Tibial nerve (tissue), 4 donors: ENCODE data around the gene ALOXE3. TPM values are rescaled to one million over a fixed set of nuclear protein-coding genes. Genes with fewer than 3 reads are reported as not detected.

ENCODE experiments used
- DNase-seq, 2 donors: peaks; one replicate each; pipeline ENCODE4 v3.0.0-alpha.2; 2019; ENCODE audit warnings: low spot score in 2 of 2
- H3K27ac ChIP-seq, 4 donors: fragments of 200-600 bp; sonication (generic) in 3 of 4; one replicate each; pipeline ENCODE4 v1.5.1; 2017 to 2019; ENCODE audit warnings: mild to moderate bottlenecking in 1 of 4
- H3K27me3 ChIP-seq, 2 donors: fragments of 200-600 bp; sonication (generic) in 1 of 2; one replicate each; pipeline versions ENCODE4 v1.5.1 to v1.6.0; 2017 to 2019
- H3K36me3 ChIP-seq, 3 donors: fragments of 200-600 bp; sonication (generic); one replicate each; pipeline ENCODE4 v1.5.1; 2018 to 2019
- H3K4me1 ChIP-seq, 4 donors: fragments of 200-600 bp; sonication (generic) in 3 of 4; one replicate each; pipeline ENCODE4 v1.5.1; 2017 to 2019
- H3K4me3 ChIP-seq, 4 donors: fragments of 200-600 bp; sonication (generic) in 3 of 4; one replicate each; pipeline ENCODE4 v1.5.1; 2017 to 2019; ENCODE audit warnings: mild to moderate bottlenecking in 1 of 4, moderate library complexity in 1 of 4
- H3K9me3 ChIP-seq, 4 donors: fragments of 200-600 bp; sonication (generic) in 3 of 4; one replicate each; pipeline ENCODE4 v1.5.1; 2017 to 2019
- EP300 ChIP-seq, 2 donors: sonication (generic); formaldehyde crosslinking; IDR thresholded peaks; one replicate each; pipeline ENCODE4 v1.6.1; 2017; ENCODE audit warnings: antibody characterized with exemption in 2 of 2, mild to moderate bottlenecking in 1 of 2
- POLR2A ChIP-seq, 2 donors: fragments of 450-650 bp; IDR thresholded peaks; one replicate each; pipeline ENCODE4 v1.6.1; 2017; ENCODE audit warnings: antibody characterized with exemption in 2 of 2, mild to moderate bottlenecking in 2 of 2, moderate library complexity in 2 of 2
- WGBS, 2 donors: methylation state at CpG; one replicate each; pipeline ENCODE4 v1.1.5; 2018; 5-methylcytosine and 5-hydroxymethylcytosine counted together
- total RNA-seq, 4 donors: library from RNA; depleted of rRNA; stranded (reverse); fragments of >200 nt; gene quantifications; one replicate each; pipeline ENCODE4 v1.1.0, GENCODE V29; 2016
- TF ChIP-seq, protein P1 (sequence below), 5 experiments: fragments of 200-600 bp in 3 of 5; fragments of 450-650 bp in 2 of 5; sonication (generic) in 3 of 5; IDR thresholded peaks; one replicate each; pipeline ENCODE4 v1.5.1; 2016 to 2019; ENCODE audit warnings: antibody characterized with exemption in 5 of 5, mild to moderate bottlenecking in 3 of 5, moderate library complexity in 2 of 5

ALOXE3 gene
- total RNA-seq, 4 donors from 2014 or later, result not detected

DNA sequence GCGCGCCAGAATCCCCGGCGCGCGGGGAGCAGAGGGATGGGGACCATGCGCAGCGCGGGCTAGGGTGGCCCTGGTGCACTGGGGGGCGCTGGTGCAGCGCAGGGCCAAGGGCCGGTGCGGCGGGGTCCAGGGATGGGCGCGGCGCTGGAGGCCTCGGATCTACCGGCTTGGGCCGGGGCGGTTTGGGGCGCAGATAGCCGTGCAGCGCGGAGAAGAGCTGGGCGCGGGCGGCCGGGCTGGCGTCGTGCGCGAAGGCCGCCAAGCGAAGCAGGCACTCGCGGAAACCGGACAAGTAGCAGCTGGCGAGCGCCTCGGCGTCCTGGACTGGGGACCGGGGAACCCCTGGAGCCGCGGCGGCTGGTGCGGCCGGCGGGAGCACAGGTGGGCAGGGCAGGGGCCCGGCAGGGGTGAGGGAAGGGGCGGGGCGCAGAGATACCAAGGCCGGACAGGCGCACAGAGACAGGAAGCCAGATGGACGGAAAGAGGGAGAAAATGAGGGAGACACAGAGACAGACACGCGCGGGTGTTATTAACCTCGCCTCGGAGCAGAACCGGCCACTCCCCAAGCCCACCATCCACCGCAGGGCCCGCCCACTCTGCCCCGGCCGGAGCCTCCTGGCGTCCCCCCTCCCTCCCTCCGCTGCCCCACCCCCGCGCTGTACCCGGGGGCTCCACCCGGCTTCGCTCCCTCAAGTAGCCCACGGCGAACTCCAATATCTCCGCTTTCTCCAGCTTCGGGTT, 3.5 kb upstream of the ALOXE3 start:
- Histone ChIP-seq H3K27me3 (peaks cover 0 to 2% of the 10 kb centered on the region in 2 donors), H3K27ac (peak overlapping the region; percentile 16 to 94 (median 74)), H3K9me3 (no peaks in the 10 kb centered on the region), H3K36me3 (no peaks in the 10 kb centered on the region), H3K4me3 (peak overlapping the region; percentile 54 to 86 (median 60)), H3K4me1 (peaks cover 4 to 79% (median 60%) of the 10 kb centered on the region in 4 donors)
- WGBS, 2 donors, result 0 to 1% methylated on average over 49 to 62 of the region's 76 CpGs
- TF ChIP-seq EP300 (IDR thresholded peaks at IDR 0.05), result peak in 1 of 2 donors; percentile 50
- TF ChIP-seq, protein P1, sequence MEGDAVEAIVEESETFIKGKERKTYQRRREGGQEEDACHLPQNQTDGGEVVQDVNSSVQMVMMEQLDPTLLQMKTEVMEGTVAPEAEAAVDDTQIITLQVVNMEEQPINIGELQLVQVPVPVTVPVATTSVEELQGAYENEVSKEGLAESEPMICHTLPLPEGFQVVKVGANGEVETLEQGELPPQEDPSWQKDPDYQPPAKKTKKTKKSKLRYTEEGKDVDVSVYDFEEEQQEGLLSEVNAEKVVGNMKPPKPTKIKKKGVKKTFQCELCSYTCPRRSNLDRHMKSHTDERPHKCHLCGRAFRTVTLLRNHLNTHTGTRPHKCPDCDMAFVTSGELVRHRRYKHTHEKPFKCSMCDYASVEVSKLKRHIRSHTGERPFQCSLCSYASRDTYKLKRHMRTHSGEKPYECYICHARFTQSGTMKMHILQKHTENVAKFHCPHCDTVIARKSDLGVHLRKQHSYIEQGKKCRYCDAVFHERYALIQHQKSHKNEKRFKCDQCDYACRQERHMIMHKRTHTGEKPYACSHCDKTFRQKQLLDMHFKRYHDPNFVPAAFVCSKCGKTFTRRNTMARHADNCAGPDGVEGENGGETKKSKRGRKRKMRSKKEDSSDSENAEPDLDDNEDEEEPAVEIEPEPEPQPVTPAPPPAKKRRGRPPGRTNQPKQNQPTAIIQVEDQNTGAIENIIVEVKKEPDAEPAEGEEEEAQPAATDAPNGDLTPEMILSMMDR (IDR thresholded peaks at IDR 0.05), result peak; percentile 35 to 70 (median 56)
- peak in 1 of 2 donors; percentile 58 for TF ChIP-seq POLR2A (IDR thresholded peaks at IDR 0.05)
- peak in 1 of 2 donors; percentile 22 for DNase-seq

- Histone ChIP-seq H3K36me3 (no peaks in the 10 kb centered on the region), H3K4me1 (peaks cover 4 to 80% (median 60%) of the 10 kb centered on the region in 4 donors), H3K4me3 (peak overlapping the region; percentile 54 to 86 (median 60)), H3K9me3 (no peaks in the 10 kb centered on the region), H3K27ac (peak overlapping the region; percentile 16 to 94 (median 74)), H3K27me3 (peaks cover 0 to 7% of the 10 kb centered on the region in 2 donors)
- 4% methylated on average over 14 to 21 of the region's 25 CpGs for WGBS, 2 donors
- no peak for DNase-seq
- TF ChIP-seq, protein P1 (IDR thresholded peaks at IDR 0.05), result no peak
- TF ChIP-seq EP300 (IDR thresholded peaks at IDR 0.05) (no peak), POLR2A (IDR thresholded peaks at IDR 0.05) (no peak)
Observed at GRCh38 chr17:8121407-8121680, 3.0 kb upstream of the ALOXE3 start.

GRCh38 chr17:8120520-8121406, 2.4 kb upstream of the ALOXE3 start:
- Histone ChIP-seq H3K4me1 (peaks cover 4 to 80% (median 59%) of the 10 kb centered on the region in 4 donors), H3K9me3 (no peaks in the 10 kb centered on the region), H3K4me3 (peak overlapping the region; percentile 54 to 86 (median 60)), H3K27me3 (peaks cover 0 to 12% of the 10 kb centered on the region in 2 donors), H3K36me3 (no peaks in the 10 kb centered on the region), H3K27ac (peak overlapping the region; percentile 19 to 94 (median 61))
- TF ChIP-seq EP300 (IDR thresholded peaks at IDR 0.05), result no peak
- TF ChIP-seq, protein P1 (IDR thresholded peaks at IDR 0.05), result peak; percentile 8 to 51 (median 14)
- DNase-seq, result peak in 1 of 2 donors; percentile 41
- 1 to 3% methylated on average over 40 of the region's 40 CpGs for WGBS, 2 donors

GRCh38 chr17:8119581-8120519, 1.5 kb upstream of the ALOXE3 start:
- no peaks in the 10 kb centered on the region for H3K36me3 ChIP-seq
- peak overlapping the region; percentile 79 to 94 (median 86) for H3K27ac ChIP-seq
- H3K27me3 ChIP-seq, result peaks cover 0 to 17% of the 10 kb centered on the region in 2 donors
- whole genome bisulfite sequencing, 2 donors, result 1% methylated on average over 28 of the region's 28 CpGs
- peaks cover under 1 to 73% (median 51%) of the 10 kb centered on the region in 4 donors for H3K4me1 ChIP-seq
- peak overlapping the region; percentile 56 to 86 (median 62) for H3K4me3 ChIP-seq
- DNase-seq, result peak; percentile 65 to 89
- H3K9me3 ChIP-seq, result no peaks in the 10 kb centered on the region
- TF ChIP-seq POLR2A (IDR thresholded peaks at IDR 0.05) (no peak), EP300 (IDR thresholded peaks at IDR 0.05) (peak; percentile 8 to 58)
- TF ChIP-seq, protein P1 (IDR thresholded peaks at IDR 0.05), result no peak
